RWPE2 (cell line): ENCODE results near the gene MVK.

Experiments used
- ATAC-seq: fragments of 200-7000 bp; cut with Tn5 transposase; 3 replicates; pipeline ENCODE4 v1.9.1; 2021; ENCODE audit warnings: low read depth
- DNase-seq: peaks from one replicate; pipeline ENCODE4 v3.0.0-alpha.2; 2020; ENCODE audit warnings: low spot score
- H3K27ac ChIP-seq: fragments of 450-650 bp; 2 replicates; pipeline ENCODE4 v1.5.1; 2017; ENCODE audit warnings: mild to moderate bottlenecking; ENCODE audit not compliant: poor library complexity, severe bottlenecking
- H3K27me3 ChIP-seq: fragments of 250-450 bp; sonication (Bioruptor Pico); 2 replicates; pipeline ENCODE4 v1.5.1; 2021; ENCODE audit warnings: mild to moderate bottlenecking, moderate library complexity; ENCODE audit not compliant: insufficient read depth, poor library complexity, severe bottlenecking
- H3K36me3 ChIP-seq: fragments of 250-450 bp; sonication (Bioruptor Pico); 2 replicates; pipeline ENCODE4 v1.5.1; 2020; ENCODE audit warnings: low read depth, mild to moderate bottlenecking, moderate library complexity
- H3K4me1 ChIP-seq: fragments of 250-450 bp; sonication (Bioruptor Pico); 2 replicates; pipeline ENCODE4 v1.5.1; 2021; ENCODE audit warnings: mild to moderate bottlenecking, moderate library complexity; ENCODE audit not compliant: insufficient read depth, poor library complexity, severe bottlenecking
- H3K4me3 ChIP-seq: fragments of 250-450 bp; sonication (Bioruptor Pico); 2 replicates; pipeline ENCODE4 v1.5.1; 2021; ENCODE audit warnings: mild to moderate bottlenecking, moderate library complexity; ENCODE audit not compliant: severe bottlenecking
- H3K9me3 ChIP-seq: fragments of 250-450 bp; sonication (Bioruptor Pico); 2 replicates; pipeline ENCODE4 v1.5.1; 2021; ENCODE audit warnings: mild to moderate bottlenecking, moderate library complexity; ENCODE audit not compliant: severe bottlenecking
- TF ChIP-seq, protein P1 (sequence below): fragments of 450-650 bp; IDR thresholded peaks from one replicate; pipeline ENCODE4 v1.5.1; 2017; ENCODE audit warnings: mild to moderate bottlenecking, moderate library complexity; ENCODE audit not compliant: poor library complexity, severe bottlenecking

The MVK gene

GRCh38 chr12:109621901-109622364 lies 48.3 kb downstream of the MVK start:
- Histone ChIP-seq H3K4me1 (no peaks in the 10 kb centered on the region), H3K36me3 (no peaks in the 10 kb centered on the region), H3K9me3 (no peaks in the 10 kb centered on the region), H3K4me3 (no peak overlapping the region), H3K27ac (no peak overlapping the region), H3K27me3 (peaks cover 24% of the 10 kb centered on the region)
- TF ChIP-seq, protein P1, sequence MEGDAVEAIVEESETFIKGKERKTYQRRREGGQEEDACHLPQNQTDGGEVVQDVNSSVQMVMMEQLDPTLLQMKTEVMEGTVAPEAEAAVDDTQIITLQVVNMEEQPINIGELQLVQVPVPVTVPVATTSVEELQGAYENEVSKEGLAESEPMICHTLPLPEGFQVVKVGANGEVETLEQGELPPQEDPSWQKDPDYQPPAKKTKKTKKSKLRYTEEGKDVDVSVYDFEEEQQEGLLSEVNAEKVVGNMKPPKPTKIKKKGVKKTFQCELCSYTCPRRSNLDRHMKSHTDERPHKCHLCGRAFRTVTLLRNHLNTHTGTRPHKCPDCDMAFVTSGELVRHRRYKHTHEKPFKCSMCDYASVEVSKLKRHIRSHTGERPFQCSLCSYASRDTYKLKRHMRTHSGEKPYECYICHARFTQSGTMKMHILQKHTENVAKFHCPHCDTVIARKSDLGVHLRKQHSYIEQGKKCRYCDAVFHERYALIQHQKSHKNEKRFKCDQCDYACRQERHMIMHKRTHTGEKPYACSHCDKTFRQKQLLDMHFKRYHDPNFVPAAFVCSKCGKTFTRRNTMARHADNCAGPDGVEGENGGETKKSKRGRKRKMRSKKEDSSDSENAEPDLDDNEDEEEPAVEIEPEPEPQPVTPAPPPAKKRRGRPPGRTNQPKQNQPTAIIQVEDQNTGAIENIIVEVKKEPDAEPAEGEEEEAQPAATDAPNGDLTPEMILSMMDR: no peak
- ATAC-seq: no peak
- no peak for DNase-seq

DNA sequence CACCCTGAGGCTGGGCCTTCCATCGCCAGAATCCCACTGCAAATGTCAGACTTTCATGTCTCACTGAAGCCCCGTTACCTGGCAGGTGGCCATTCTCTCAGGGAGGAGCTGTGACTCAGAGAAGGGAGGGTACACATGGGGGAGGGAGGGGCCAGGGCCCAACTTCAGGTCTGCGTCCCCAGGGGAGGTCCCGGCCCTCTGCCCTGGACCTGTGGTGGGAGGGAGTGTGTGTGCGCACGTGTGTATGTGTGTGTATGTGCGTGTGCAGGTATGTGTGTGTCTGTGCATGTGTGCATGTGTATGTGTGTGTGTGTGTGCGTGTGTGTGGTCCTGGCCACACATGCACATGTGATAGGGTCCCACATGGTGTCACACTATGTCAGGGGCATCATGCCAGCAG lies 50.9 kb downstream of the MVK start:
- TF ChIP-seq, protein P1: no peak
- ATAC-seq (peak; percentile 19; the same call in 1 of the 3 replicates), DNase-seq (no peak)
- H3K27me3 ChIP-seq: peaks cover 19% of the 10 kb centered on the region
- no peak overlapping the region for H3K27ac ChIP-seq
- no peaks in the 10 kb centered on the region for H3K36me3 ChIP-seq
- no peak overlapping the region for H3K4me3 ChIP-seq
- H3K4me1 ChIP-seq: no peaks in the 10 kb centered on the region
- no peaks in the 10 kb centered on the region for H3K9me3 ChIP-seq

GRCh38 chr12:109625131-109625559 lies 51.6 kb downstream of the MVK start:
- H3K9me3 ChIP-seq: no peaks in the 10 kb centered on the region
- TF ChIP-seq, protein P1: no peak
- no peaks in the 10 kb centered on the region for H3K4me1 ChIP-seq
- H3K27me3 ChIP-seq: peaks cover 19% of the 10 kb centered on the region
- H3K36me3 ChIP-seq: no peaks in the 10 kb centered on the region
- ATAC-seq: peak; percentile 65
- H3K27ac ChIP-seq: no peak overlapping the region
- no peak for DNase-seq
- no peak overlapping the region for H3K4me3 ChIP-seq

DNA sequence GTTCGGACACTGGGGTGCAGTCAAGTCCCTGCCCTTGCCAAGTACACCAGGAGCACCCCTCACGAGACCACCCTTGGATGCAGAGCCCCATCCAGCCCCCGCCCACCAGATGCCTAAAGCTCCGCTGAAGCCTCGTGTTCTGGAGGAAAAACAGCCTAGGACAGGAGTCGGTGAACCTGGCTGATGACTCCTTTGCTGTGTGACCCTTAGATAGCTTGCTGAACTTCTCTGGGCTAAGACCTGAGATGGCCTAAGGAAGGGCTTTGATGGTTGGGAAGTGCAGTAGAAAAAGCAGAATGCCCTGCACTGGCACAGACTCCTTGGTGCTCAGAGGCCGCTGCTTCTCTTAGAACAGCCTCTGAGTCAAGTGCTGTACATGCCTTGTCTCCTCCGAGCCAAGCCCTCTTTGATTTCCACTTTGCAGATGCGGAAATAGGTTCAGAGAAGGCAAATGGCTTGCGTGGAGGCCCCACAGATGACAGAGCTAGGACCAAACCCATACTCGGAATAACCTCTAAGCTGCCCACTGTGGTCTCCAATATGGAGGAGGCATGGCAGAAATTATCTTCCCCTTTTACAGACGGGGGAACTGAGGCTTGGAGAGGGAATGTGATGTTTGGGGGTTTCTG lies 52.3 kb downstream of the MVK start:
- Histone ChIP-seq H3K27me3 (peaks cover 17% of the 10 kb centered on the region), H3K4me1 (no peaks in the 10 kb centered on the region), H3K36me3 (no peaks in the 10 kb centered on the region), H3K9me3 (no peaks in the 10 kb centered on the region), H3K4me3 (no peak overlapping the region), H3K27ac (no peak overlapping the region)
- TF ChIP-seq, protein P1: no peak
- no peak for DNase-seq
- ATAC-seq: no peak

DNA sequence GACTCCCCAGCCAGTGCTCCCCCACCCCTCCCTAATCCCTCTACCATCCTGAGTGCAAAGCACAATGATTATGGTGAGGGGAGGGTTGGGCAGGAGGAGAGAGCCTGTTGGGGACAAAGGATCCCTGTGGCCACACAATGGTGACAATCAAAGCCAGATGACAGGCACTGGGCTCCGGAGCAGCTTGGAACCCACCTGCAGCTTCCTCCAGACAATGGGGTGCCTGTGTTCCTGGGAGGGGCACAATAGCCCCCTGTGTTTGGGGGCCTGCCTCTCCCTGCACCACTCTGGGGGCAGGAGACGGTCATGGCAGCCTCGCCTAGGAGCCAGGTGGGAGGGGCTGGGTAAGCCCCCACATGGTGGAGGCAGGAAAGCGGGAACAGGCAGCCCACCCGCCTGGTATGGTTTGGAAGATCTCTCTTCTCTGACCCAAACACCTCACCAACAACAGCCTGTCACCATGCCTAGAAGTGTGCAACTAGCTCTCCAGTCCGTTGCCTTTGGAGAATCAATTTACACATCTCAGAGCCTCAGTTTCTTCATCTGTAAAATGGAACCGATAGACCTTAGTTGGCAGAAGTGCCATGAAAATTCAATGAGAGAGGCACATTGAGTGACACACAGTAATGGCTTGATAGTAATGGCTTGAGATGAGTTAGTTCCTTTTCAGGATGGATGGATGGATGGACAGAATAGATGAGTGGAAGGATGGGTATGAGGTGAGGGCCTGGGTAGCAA lies 53.0 kb downstream of the MVK start:
- DNase-seq: no peak
- no peaks in the 10 kb centered on the region for H3K36me3 ChIP-seq
- TF ChIP-seq, protein P1: no peak
- ATAC-seq: no peak
- H3K9me3 ChIP-seq: no peaks in the 10 kb centered on the region
- H3K27ac ChIP-seq: no peak overlapping the region
- no peaks in the 10 kb centered on the region for H3K4me1 ChIP-seq
- peaks cover 11% of the 10 kb centered on the region for H3K27me3 ChIP-seq
- H3K4me3 ChIP-seq: no peak overlapping the region
